Measurements from ENCODE around the gene PPP2R3B.

Gene PPP2R3B

DNA sequence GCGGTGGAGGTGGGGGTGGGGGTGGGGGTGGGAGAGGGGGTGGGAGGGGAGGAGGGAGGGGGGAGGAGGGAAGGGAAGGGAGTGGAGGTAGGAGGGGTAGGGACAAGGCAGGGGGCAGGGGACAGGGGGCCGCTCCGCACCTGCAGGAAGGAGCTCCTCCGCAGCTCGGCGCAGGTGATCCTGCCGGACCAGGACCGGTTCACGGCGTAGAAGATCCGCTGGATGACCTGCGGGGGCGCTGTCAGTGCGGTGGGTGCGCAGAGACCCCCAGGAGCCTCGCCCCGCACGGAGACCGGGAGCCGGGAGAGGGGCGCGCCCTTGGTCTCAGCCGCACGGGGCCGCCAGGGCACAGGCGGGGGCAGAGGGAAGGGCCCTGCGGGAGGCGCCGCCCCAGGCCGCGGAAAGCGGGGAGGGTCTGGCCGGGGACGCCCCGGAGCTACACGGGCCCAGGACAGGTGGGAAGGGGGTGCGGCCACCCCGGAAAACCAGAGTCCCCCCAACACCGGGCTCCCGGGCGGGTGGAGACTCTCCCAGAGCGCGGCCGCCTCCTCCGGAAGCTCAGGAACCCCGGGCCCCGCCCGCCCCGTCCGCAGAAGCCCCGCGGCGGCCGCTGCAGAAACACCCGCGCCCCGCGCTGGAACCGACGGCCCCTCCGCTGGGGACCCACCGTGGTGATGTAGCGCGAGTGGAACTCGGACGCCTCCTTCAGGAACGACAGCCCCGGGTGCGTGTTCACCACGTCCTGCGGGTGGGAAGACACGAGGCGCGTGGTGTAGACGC, 40.5 kb downstream of the PPP2R3B start:
- H3K4me3 ChIP-seq (ENCODE audit: low read length), result no peak overlapping the region
- no peak for DNase-seq (ENCODE audit: low read depth, low spot score)

DNA sequence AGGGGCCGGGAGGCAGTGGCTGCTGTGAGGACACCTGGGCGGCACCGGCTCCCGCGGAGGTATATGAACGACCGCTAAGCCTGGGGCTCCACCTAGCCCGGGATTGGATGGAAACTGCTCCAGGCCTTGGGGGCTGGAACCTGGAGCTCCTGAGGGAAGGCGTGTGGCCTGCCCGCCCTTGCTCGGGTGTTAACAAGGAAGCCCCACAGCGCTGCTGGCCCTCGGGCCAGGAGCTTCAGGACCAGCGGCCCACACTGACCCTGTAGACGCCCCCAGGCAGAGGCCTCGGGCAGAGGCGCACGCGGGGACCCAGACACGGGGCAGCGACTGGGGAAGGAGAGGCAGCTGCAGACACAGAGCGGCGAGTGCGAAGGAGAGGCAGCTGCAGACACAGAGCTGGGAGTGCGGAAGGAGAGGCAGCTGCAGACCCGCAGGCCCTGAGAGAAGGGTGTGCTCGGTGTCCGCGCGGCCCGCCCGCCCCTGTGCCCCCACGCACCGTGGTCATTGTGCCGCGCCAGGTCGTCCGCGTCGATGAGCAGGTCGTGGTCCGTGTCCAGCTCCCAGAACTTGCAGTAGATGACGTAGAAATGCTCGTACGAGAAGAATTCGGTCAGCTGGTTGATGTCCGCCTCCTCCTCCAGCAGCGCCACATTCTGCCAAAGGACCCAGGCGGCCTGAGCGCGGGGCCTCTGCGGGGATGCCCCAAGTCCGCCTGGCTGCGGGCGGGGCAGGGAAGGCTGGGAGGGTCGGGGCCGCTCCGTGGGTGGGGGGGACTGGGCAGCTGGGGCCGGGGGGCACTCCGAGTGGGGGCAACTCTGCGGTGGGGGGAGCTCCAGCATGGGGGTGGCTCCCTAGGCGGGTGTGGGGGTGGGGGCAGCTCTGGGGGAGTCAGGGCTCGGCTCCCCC, 41.4 kb downstream of the PPP2R3B start:
- DNase-seq (ENCODE audit: low read depth, low spot score), result no peak
- H3K4me3 ChIP-seq (ENCODE audit: low read length), result no peak overlapping the region

DNA sequence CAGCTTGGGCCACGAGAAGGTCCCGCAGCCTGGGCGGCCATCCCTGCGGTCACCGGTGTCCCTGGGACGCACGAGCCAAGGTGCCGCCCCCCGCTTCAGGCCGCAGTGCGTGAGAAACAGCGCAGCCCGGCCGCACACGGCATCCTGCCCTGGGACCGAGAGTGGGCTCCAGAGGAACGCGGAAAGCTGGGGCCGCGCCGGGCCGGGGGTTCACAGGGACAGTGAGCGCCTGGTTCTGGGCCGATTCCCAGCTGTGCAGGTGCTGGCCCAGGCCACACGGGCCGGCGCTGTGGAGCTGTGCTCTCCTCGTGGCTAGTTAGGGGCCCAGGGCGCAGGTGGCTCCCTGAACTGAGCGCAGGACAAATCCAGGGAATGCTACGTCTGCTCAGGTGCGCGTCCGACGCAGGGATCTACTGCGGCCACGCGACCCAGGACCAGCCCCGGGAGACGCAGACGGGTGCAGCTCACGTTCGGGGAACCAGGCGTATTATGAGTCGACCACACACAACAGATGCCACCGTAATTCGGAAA, 42.3 kb downstream of the PPP2R3B start:
- no peak for DNase-seq (ENCODE audit: low read depth, low spot score)
- no peak overlapping the region for H3K4me3 ChIP-seq (ENCODE audit: low read length)

DNA sequence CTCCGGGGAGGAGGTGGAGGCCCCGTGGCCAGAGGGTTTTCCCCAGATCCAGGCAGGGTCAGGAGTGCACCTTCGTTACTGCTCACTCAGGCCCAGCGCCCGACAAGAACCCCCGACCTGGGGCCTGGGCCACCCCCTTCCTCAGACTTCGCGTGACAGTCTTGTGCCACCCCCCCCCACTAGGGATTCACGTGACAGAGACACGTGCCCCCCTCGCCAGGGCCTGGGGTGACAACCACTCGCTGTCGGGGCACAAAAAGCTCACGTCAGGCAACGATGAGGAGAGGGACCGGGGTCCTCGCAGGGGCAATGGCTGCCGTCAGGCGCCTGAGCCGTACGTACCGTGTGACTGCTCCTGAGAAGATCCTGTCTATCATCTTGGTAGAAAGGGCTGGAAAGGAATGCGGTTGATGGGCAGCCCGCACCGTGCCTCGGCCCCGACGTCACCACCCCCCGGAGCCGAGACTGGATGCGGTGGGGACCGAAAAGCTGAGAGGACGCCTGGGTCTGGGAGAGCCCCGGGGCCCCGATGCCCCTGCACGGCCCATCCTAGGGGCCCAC, 45.1 kb downstream of the PPP2R3B start:
- DNase-seq (ENCODE audit: low read depth, low spot score), result no peak
- no peak overlapping the region for H3K4me3 ChIP-seq (ENCODE audit: low read length)

DNA sequence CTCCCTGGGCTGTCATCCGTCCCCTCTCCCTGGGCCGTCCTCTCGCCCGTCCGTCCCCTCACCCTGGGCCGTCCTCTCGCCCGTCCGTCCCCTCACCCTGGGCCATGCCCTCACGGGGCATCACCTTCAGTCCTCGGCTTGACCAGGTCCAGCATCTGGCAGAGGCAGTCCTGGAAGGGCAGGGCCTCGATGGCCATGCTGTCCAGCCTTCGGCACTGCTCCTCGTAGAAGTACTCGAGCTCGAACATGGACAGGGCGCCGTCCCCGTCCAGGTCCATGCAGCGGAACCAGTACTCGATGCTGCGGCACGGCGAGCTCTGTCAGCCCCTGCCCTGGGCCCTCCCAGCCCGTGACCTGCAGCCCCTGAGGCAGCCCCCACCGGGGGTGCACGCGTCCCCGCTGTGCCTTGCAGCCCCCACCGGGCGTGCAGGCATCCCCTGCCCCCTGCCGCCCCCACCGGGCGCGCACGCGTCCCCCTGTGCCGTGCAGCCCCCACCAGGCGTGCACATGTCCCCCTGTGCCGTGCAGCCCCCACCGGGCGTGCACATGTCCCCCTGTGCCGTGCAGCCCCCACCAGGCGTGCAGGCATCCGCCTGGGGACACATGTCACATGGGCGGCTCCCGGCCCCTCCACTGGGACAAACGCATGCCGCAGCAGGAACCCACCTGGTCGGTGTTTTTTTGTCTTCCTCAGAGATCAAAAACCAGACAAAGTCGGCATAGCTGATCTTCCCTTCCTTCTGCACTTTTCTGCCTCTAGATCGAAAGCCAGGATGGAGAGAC, 45.9 kb downstream of the PPP2R3B start:
- no peak overlapping the region for H3K4me3 ChIP-seq (ENCODE audit: low read length)

DNA sequence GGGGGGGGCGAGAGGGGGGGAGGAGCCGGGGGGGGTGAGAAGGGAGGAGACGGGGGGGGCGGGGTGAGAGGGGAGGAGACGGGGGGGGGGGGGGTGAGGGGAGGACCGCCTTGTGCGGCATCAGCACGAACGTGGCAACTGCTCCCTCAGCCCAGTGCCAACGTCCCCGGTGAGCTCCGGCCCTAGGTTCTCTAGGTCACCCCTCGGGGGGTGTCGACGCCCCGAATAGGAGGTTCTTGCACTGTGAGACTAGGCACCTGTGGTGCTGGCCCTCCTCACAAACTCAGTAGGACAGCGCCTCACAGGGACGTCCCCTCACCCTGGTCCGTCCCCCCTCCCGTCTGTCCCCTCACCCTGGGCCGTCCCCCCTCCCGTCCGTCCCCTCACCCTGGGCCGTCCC, 46.6 kb downstream of the PPP2R3B start:
- no peak overlapping the region for H3K4me3 ChIP-seq (ENCODE audit: low read length)
- no peak for DNase-seq (ENCODE audit: low read depth, low spot score)

More for the DNA sequence above, 45.9 kb downstream of the PPP2R3B start:
- DNase-seq (ENCODE audit: low read depth, low spot score), result no peak

DNA sequence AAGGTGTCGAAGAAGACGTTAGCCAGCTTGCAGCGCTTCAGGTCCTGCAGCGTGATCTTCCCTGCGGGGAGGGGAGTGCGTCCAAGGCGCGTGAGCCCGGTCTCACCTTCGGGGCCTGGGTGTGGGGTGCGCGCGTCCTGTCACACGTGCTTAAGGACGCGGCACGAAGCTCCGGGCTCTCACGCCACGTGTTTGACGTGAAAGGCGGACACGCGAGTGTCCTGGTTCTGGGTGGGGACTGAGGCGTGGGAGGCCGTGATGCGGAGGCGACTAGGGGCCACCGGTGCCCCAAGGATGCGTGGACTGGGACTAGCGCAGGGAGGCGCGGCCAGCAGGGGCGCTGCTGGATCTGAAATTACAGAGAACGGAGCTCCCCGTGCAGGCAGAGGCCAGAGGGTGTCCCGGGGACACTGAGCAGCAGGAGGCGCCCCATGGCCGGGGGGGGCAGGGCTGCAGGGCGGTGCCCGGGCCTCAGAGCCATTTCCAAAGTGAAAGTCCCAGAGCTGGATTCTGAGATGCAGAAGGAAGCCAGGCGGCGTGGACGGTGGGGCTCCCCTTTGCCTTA, 47.8 kb downstream of the PPP2R3B start:
- H3K4me3 ChIP-seq (ENCODE audit: low read length), result no peak overlapping the region
- DNase-seq (ENCODE audit: low read depth, low spot score), result no peak

DNA sequence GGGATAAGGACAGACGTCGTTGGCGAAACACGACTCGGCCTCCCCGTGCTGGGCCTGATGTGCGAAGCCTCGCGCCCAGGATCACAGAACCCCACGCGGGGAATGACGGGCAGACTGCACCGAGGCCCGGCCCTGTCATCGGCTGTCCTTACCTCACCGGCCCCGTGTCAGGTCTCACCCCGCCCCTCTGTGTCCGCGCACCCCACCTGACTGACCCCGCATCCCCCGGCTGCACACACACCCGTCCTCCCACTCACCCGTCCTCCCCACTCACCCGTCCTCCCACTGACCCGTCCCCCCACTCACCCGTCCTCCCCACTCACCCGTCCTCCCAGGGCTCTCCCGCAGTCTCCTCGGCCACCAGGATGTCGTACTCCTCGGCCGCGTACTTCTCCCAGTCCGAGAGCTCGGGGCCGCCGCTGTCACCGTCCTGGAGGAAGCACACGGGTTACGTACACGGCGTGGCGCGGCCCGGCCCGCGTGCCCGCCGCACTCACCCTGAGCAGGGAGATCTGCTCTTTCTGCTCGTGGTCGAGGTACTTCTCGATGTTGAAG, 48.3 kb downstream of the PPP2R3B start:
- H3K4me3 ChIP-seq (ENCODE audit: low read length), result no peak overlapping the region
- DNase-seq (ENCODE audit: low read depth, low spot score), result no peak

DNA sequence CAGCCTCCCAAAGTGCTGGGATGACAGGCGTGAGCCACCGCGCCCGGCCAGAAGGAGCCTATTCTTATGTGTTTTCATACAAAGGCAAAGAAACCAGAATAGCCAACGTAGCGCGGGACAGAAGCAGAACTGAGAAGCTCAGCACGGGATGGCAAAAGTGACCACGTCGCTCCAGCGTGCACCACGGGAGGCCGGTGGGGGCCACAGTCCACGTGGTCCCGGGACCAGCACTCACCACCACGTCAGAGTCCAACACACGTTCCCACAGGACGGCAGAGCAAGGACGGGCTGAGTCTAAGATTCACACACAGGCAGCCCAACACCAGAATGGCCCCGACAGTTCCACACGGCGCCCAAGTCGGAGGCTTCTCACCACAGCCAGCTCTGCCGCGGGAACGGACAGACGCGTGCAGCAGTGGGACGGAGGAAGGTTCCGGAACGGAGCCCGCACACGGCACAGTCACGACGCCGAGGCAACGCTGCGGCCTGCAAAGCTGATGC, 49.3 kb downstream of the PPP2R3B start:
- no peak overlapping the region for H3K4me3 ChIP-seq (ENCODE audit: low read length)
- DNase-seq (ENCODE audit: low read depth, low spot score), result no peak

DNA sequence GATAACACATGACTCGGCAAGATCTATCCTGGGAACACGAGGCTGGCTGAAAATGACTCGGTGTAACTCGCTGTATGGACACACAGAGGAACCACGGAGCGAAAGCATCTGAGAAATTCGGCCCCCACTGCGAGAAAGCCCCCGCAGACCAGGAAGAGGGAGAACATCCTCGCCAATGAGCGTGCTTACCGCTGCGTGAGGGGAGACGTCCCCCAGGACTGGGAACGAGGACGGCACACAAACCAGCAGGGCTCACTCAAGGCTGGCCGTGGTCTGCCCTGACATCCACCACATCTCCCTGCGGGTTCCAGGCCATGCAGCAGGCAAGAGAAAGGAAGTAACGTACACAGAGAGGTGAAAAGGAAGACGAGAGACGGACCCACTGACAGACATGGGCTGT, 50.5 kb downstream of the PPP2R3B start:
- no peak overlapping the region for H3K4me3 ChIP-seq (ENCODE audit: low read length)
- DNase-seq (ENCODE audit: low read depth, low spot score), result no peak

DNA sequence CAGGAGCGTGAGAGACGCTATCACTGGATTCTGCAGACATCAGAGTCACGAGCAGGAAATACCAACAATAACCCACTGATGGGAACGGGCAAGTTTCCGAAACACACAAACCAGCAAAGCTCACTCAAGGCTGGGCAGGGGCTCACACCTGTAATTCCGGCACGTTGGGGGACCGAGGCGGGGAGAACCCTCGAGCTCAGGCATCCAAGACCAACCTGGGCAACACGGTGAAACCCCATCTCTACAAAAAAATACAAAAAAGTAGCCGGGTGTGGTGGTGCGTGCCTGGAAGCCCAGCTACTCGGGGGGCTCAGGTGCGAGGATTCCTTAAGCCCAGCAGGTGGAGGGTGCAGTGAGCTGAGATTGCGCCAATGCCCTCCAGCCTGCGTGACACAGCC, 51.0 kb downstream of the PPP2R3B start:
- no peak overlapping the region for H3K4me3 ChIP-seq (ENCODE audit: low read length)
- DNase-seq (ENCODE audit: low read depth, low spot score), result no peak

DNA sequence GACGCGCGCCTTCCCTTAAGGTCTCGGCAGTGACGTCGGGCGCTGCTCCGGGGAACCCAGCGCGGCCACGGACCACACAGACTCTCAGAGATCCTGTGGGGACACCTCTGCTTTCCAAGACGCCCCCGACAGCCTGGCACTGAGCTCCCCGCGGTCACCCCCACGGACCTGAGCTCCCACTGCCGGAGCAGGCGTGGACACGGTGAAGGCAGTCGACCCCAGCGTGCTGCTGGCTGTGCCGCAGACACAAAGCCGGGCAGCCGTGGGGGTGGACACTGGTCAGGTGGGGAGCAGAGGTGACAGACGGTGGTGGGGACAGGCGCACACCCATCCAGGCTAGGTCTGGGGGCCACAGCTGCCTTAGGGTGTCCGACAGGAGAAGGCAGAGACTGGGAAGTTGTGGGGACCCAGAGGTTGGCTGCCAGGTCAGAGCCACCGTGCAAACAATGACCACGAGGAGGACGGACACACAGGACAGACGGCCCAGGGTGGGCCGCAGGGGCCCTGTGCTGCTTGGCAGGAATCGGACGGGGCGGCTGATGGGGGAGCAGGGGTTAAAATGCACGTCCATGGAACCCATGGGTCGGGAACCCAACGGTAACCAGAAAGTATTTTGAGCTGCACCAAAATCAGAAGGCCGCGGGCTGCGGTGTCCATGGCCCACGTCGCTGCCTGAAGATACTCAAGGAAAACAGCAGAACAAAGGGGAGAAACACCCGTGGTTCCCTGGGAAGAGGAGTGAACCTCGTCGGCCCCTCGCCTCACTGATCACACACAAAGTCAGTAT, 51.5 kb downstream of the PPP2R3B start:
- no peak for DNase-seq (ENCODE audit: low read depth, low spot score)
- no peak overlapping the region for H3K4me3 ChIP-seq (ENCODE audit: low read length)

DNA sequence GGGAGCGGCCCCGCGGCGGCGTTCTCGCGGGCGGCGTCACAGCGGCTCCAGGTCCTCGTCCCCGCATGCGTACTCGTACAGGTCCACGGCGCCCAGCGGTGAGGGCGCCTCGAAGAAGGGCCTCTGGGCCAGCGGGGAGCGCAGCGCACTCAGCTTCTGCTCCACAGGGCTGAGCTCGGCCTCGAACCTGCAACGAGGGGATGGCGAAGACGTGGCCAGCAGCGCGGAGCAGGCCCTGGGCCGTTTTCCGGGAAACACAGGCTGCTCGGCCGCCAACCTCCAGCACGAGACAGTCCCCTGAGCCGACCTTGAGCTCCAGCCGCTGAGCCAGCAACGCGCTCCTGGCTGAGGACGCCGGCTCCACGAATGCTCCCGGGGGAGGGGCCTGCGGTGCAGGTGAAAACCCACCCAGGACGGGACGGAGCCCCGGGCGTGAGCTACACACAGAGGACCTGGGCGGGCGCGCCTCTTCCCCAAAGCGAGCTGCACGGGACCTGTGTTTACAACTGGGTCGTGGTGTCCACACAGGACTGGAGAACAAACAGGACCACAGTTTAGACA, 52.3 kb downstream of the PPP2R3B start:
- H3K4me3 ChIP-seq (ENCODE audit: low read length), result no peak overlapping the region
- no peak for DNase-seq (ENCODE audit: low read depth, low spot score)

DNA sequence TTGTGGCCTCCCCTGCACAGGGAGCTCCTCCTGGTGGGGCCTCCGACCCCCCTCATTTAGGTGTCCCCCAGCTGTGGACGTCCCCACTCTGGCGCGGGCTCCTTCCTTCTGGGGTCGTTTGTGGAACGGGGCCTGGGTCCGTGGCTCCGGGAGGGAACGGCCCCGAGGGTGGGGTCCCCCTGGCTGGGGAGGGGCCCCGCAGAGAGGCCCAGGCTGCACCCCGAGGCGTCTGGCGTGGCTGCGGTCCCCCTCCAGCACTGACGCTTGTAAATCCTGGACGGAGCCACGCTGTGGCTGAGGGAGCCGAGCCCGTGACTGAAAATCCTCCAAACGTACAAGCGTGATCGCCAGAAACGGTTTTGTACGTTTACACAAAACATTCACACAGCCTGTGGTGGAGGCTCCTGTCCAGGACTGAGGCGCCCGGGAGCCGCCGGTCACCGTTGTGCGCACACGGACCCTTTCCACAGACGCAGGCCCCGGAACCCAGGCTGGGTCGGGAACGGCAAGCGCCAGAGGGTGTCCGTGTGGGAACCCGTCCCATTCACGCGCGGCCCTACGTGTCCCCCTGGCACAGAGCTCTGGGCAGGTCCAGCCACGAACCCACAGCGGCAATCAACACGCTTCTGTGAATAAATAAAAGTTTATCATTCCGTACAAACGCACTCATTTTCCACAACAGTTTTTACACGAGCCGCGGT, 52.9 kb downstream of the PPP2R3B start:
- H3K4me3 ChIP-seq (ENCODE audit: low read length), result no peak overlapping the region
- DNase-seq (ENCODE audit: low read depth, low spot score), result no peak

DNA sequence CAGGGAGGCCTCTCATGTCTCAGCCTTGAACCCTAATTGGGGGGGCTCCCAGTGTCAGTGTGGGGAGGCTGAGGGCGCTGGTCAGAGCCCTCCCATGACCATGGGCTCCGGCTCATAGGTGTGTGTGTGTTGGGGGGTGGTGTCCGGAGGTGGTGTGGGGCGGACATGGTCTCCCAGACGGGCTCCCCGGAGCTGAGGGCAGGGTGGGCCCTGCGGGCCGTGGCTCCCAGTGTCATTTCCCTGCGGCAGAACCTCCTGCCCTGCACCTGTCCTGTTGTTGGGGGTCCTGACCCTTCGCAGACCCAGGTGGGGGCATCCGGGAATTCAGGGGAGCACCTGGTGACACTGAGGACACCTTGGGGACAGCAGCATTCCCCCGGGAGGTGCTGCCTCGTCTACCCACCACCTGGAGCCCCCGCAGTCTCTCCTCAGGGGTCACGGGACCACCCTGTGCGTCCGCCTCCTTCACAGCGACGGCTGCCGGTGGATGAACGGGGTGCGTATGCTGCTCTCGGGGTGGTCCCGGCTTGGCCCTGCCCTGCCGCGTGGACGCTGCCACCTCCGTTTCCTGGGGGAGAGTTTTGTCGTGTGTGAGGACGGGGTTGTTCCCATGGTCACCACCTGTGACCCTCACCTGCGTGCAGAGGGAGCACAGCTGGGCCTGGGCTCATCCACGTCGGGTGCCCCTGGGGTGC, 53.6 kb downstream of the PPP2R3B start:
- DNase-seq (ENCODE audit: low read depth, low spot score), result no peak
- H3K4me3 ChIP-seq (ENCODE audit: low read length), result no peak overlapping the region

DNA sequence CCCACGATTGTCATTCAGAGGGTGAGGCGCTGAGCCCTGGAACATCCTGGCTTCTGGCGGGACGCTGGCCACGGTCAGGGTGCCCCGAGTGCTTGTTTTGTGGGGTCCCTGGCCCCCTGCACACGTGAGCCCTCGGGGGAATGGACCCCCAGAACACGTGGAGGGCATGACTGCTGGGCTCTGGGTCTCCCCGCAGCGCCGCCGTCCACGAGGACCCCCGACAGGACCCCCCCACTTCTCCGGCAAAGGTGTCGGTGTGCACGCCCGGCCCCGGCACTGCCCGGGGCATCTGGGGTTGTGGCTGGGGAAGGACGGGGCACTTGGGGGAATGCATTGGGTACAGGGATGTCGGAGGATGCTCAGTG, 54.2 kb downstream of the PPP2R3B start:
- H3K4me3 ChIP-seq (ENCODE audit: low read length), result no peak overlapping the region
- DNase-seq (ENCODE audit: low read depth, low spot score), result no peak

Data from Jurkat, Clone E6-1 (cell line).